Measurements from ENCODE around the gene BANF1. TPM values are rescaled to one million over a fixed set of nuclear protein-coding genes. Genes with fewer than 3 reads are reported as not detected.

Gene BANF1
- total and polyA plus RNA-seq, 2 donors (not counting 1 experiment from before 2014, with no cell fraction given) = 74.3 to 99.3 TPM

DNA sequence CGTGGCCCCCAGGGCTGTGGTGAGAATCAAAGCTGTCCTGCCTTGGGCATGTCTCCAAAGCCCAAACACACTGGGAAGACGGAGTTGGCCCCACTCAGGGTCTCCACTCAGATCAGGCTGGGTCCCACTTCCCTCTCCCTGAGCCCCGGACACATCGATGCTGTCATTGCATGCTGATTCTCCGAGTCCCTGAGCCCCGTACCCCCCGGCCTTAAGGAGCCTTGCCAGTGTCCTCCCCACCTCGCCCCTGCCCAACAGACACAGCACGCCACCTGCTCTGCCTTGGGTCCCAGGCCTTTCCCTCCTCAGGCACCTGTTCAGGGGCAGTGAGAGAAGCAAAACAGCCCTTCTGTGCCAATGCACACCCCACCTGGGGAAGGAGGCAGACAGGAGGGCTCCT lies 15.0 kb upstream of the BANF1 start:
- Histone ChIP-seq H3K9ac (ENCODE audit: low read length) (no peak overlapping the region), H3K27ac (ENCODE audit: low read length in 2 of 2) (no peak overlapping the region), H3K4me3 (ENCODE audit: control extremely low read depth in 1 of 5, extremely low read depth in 1 of 5, insufficient read depth in 1 of 5, low read depth in 2 of 5, low read length in 4 of 5) (no peak overlapping the region), H4K20me1 (ENCODE audit: control insufficient read depth, insufficient read depth, low read length, poor library complexity, severe bottlenecking) (no peaks in the 10 kb centered on the region), H3K27me3 (replicated peaks in 1 of 4; ENCODE audit: control extremely low read depth in 1 of 4, control insufficient read depth in 3 of 4, insufficient read depth in 4 of 4, low read length in 3 of 4) (no peaks in the 10 kb centered on the region), H3K4me2 (replicated peaks; ENCODE audit: low read depth, low read length, poor library complexity, severe bottlenecking) (no peak overlapping the region), H3K79me2 (ENCODE audit: control insufficient read depth, insufficient read depth, low read length) (peaks cover 9% of the 10 kb centered on the region), H2AFZ (ENCODE audit: insufficient read depth, low read depth, low read length, poor library complexity, severe bottlenecking) (no peak overlapping the region), H3K9me3 (ENCODE audit: control extremely low read depth in 1 of 3, control insufficient read depth in 2 of 3, insufficient read depth in 1 of 3, low read length in 2 of 3) (no peaks in the 10 kb centered on the region), H3K36me3 (replicated peaks in 1 of 2; ENCODE audit: control extremely low read depth in 1 of 2, control insufficient read depth in 1 of 2, extremely low read depth in 1 of 2, insufficient read depth in 2 of 2, low read length in 1 of 2) (no peaks in the 10 kb centered on the region), H3K4me1 (ENCODE audit: control insufficient read depth in 2 of 2, insufficient read depth in 2 of 2, low read length in 2 of 2) (peaks cover 3 to 7% of the 10 kb centered on the region in 2 donors)
- Mint-ChIP-seq H3K4me1 (peaks cover 5% of the 10 kb centered on the region), H3K9me3 (ENCODE audit: insufficient read depth) (no peaks in the 10 kb centered on the region), H3K27me3 (no peaks in the 10 kb centered on the region), H3K4me3 (no peak overlapping the region), H3K27ac (no peak overlapping the region)
- ChIA-PET POLR2A (no interaction called here), CTCF (interaction anchor here (1.3 to 11.9 kb wide), 6 partner anchors 15 to 276 kb away, joined by 4 to 144 read pairs (median 18); partner anchors contain the start of genes AP5B1, CCDC85B, FIBP and KAT5)
- WGBS (ENCODE audit: insufficient coverage) = 97% methylated on average over 8 of the region's 9 CpGs
- no peak for TF ChIP-seq EZH2 (IDR thresholded peaks at IDR 0.05; ENCODE audit: borderline replicate concordance, insufficient read depth, low read depth, low read length, poor library complexity, severe bottlenecking)
- TF ChIP-seq, protein P1, sequence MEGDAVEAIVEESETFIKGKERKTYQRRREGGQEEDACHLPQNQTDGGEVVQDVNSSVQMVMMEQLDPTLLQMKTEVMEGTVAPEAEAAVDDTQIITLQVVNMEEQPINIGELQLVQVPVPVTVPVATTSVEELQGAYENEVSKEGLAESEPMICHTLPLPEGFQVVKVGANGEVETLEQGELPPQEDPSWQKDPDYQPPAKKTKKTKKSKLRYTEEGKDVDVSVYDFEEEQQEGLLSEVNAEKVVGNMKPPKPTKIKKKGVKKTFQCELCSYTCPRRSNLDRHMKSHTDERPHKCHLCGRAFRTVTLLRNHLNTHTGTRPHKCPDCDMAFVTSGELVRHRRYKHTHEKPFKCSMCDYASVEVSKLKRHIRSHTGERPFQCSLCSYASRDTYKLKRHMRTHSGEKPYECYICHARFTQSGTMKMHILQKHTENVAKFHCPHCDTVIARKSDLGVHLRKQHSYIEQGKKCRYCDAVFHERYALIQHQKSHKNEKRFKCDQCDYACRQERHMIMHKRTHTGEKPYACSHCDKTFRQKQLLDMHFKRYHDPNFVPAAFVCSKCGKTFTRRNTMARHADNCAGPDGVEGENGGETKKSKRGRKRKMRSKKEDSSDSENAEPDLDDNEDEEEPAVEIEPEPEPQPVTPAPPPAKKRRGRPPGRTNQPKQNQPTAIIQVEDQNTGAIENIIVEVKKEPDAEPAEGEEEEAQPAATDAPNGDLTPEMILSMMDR (IDR thresholded peaks at IDR 0.05) = no peak
- ATAC-seq (ENCODE audit: low read depth) (no peak), DNase-seq (no peak)
- intact Hi-C loops (cut with micrococcal nuclease) = no loop called here

DNA sequence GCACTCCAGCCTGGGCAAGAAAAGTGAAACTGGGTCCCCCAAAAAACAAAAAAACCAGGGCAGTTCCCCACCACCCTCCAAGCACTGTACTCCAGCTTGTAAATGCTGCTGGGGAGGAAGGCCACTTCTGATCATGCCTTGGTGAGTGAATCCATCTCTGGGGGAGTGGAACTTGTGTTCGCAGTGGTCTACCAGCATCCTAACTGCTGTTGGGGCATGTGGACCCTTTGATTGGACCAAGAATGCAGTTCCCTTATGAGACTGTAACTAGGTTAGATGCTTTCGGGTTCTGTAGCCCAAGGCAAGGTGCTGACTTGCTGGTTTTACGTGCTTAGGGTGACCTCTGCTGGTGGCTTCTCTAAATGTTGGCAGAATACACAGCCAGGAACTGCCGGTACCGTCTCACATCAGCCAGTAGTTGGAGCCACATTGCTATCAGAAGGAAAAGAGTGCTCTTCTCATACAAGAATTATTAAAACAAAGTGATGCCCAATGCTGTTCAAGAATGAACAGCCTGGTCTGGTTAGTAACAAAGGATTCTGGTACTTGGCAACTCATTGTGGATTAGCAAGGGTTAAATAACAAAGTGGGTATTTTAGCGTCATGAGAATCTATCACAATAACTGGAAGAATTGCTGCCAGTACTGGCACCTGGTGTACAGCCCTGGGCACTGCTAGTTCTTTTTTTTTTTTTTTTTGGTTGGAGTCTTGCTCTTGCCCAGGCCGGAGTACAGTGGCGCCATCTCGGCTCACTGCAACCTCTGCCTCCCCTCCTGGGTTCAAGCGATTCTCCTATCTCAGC lies 13.3 kb upstream of the BANF1 start:
- Histone ChIP-seq H3K79me2 (ENCODE audit: control insufficient read depth, insufficient read depth, low read length) (peaks cover 11% of the 10 kb centered on the region), H2AFZ (ENCODE audit: insufficient read depth, low read depth, low read length, poor library complexity, severe bottlenecking) (no peak overlapping the region), H3K9me3 (ENCODE audit: control extremely low read depth in 1 of 3, control insufficient read depth in 2 of 3, insufficient read depth in 1 of 3, low read length in 2 of 3) (no peaks in the 10 kb centered on the region), H3K4me2 (replicated peaks; ENCODE audit: low read depth, low read length, poor library complexity, severe bottlenecking) (no peak overlapping the region), H3K27ac (ENCODE audit: low read length in 2 of 2) (no peak overlapping the region), H3K9ac (ENCODE audit: low read length) (no peak overlapping the region), H4K20me1 (ENCODE audit: control insufficient read depth, insufficient read depth, low read length, poor library complexity, severe bottlenecking) (no peaks in the 10 kb centered on the region), H3K27me3 (replicated peaks in 1 of 4; ENCODE audit: control extremely low read depth in 1 of 4, control insufficient read depth in 3 of 4, insufficient read depth in 4 of 4, low read length in 3 of 4) (no peaks in the 10 kb centered on the region), H3K36me3 (replicated peaks in 1 of 2; ENCODE audit: control extremely low read depth in 1 of 2, control insufficient read depth in 1 of 2, extremely low read depth in 1 of 2, insufficient read depth in 2 of 2, low read length in 1 of 2) (no peaks in the 10 kb centered on the region), H3K4me1 (ENCODE audit: control insufficient read depth in 2 of 2, insufficient read depth in 2 of 2, low read length in 2 of 2) (peaks cover 3 to 7% of the 10 kb centered on the region in 2 donors), H3K4me3 (ENCODE audit: control extremely low read depth in 1 of 5, extremely low read depth in 1 of 5, insufficient read depth in 1 of 5, low read depth in 2 of 5, low read length in 4 of 5) (no peak overlapping the region)
- no peak for TF ChIP-seq EZH2 (IDR thresholded peaks at IDR 0.05; ENCODE audit: borderline replicate concordance, insufficient read depth, low read depth, low read length, poor library complexity, severe bottlenecking)
- TF ChIP-seq, protein P1 (IDR thresholded peaks at IDR 0.05) = peak; percentile 99
- Mint-ChIP-seq H3K27ac (peak overlapping the region; percentile 84), H3K4me1 (peaks cover 5% of the 10 kb centered on the region), H3K4me3 (no peak overlapping the region), H3K9me3 (ENCODE audit: insufficient read depth) (no peaks in the 10 kb centered on the region), H3K27me3 (no peaks in the 10 kb centered on the region)
- ChIA-PET CTCF (interaction anchor here (0.6 to 11.9 kb wide), 16 partner anchors 10 to 364 kb away, joined by 3 to 144 read pairs (median 4); partner anchors contain the start of genes AP5B1, CCDC85B, FIBP and KAT5), POLR2A (interaction anchor here (0.7 to 1.1 kb wide), 3 partner anchors 98 to 238 kb away, joined by 3 to 6 read pairs (median 4); no protein-coding TSS in a partner anchor)
- WGBS (ENCODE audit: insufficient coverage) = 2% methylated on average over 6 of the region's 10 CpGs
- ATAC-seq (ENCODE audit: low read depth) (peak; percentile 99), DNase-seq (peak; percentile 96)
- intact Hi-C loops (cut with micrococcal nuclease) = loop anchor here (1.0 to 2.0 kb wide), 11 partner anchors 13 to 374 kb away; partner anchors contain the start of genes AP5B1, BANF1, EIF1AD and FIBP
